Upper lobe of left lung (tissue), 4 donors: Measurements from ENCODE around the gene ANKRD65.

ENCODE experiments used
- EP300 ChIP-seq, 4 donors: sonication (generic); formaldehyde crosslinking; IDR thresholded peaks; one replicate each; pipeline ENCODE4 v1.5.1; 2017; ENCODE audit warnings: antibody characterized with exemption in 4 of 4, control low read depth in 2 of 4
- POLR2A ChIP-seq, 4 donors: fragments of 450-650 bp; IDR thresholded peaks; one replicate each; pipeline ENCODE4 v1.5.1; 2016 to 2017; ENCODE audit warnings: antibody characterized with exemption in 4 of 4, mild to moderate bottlenecking in 2 of 4
- POLR2AphosphoS5 ChIP-seq, 2 donors: sonication (generic); formaldehyde crosslinking; IDR thresholded peaks; one replicate each; pipeline ENCODE4 v1.5.1; 2017; ENCODE audit warnings: antibody characterized with exemption in 2 of 2
- TF ChIP-seq, protein P1 (sequence below), 6 experiments: fragments of 450-650 bp in 4 of 6; fragments of 200-600 bp in 2 of 6; sonication (generic) in 2 of 6; IDR thresholded peaks; one replicate each; pipeline ENCODE4 v1.5.1; 2016 to 2019; ENCODE audit warnings: antibody characterized with exemption in 6 of 6

DNA sequence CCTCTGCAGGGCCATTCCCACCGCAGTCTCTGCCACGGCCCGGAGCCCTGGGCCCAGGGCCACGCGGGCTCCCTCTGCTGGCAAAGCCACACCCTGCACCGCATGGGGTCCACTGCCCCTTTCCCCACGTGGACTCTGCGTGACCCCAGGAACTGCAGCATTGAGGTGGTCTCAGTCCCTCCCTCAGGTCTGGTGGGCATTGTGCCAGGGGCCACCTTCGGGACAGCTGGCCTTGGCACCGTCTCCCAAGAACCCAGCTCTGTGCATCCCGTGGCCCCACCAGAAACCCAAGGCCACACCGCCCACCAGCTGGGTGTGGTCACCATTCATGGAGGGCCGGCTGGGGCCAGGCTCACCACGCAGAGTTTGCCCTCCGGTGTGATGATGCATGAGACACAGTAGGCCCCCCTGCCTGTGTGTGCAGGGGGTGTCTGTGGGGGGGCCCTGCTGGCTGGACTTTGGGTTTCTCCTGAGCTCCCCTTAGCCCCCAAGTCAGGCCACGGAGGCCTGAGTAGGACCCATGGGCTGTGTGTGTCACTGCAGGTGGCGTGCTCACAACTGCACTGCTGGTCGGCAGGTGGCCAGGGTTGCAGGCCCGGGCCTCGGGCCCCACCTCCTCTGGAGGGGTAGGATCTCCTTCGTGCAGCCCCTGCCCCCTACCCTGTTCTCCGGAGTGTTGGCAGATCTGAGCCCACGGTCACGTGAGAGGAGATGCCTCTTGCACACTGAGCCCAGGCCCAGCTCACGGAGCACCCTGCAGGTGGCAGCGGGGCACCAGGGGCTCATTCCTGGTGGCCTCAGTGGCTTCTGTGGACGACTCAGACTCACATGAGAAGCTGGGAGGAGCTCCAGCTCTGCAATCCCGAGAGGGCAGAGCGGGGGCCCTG, 20.2 kb upstream of the ANKRD65 start:
- TF ChIP-seq, protein P1, sequence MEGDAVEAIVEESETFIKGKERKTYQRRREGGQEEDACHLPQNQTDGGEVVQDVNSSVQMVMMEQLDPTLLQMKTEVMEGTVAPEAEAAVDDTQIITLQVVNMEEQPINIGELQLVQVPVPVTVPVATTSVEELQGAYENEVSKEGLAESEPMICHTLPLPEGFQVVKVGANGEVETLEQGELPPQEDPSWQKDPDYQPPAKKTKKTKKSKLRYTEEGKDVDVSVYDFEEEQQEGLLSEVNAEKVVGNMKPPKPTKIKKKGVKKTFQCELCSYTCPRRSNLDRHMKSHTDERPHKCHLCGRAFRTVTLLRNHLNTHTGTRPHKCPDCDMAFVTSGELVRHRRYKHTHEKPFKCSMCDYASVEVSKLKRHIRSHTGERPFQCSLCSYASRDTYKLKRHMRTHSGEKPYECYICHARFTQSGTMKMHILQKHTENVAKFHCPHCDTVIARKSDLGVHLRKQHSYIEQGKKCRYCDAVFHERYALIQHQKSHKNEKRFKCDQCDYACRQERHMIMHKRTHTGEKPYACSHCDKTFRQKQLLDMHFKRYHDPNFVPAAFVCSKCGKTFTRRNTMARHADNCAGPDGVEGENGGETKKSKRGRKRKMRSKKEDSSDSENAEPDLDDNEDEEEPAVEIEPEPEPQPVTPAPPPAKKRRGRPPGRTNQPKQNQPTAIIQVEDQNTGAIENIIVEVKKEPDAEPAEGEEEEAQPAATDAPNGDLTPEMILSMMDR (IDR thresholded peaks at IDR 0.05), result peak; percentile 89 to 93 (median 92)
- TF ChIP-seq POLR2A (IDR thresholded peaks at IDR 0.05) (no peak), POLR2AphosphoS5 (IDR thresholded peaks at IDR 0.05) (no peak), EP300 (IDR thresholded peaks at IDR 0.05) (no peak)
